IMR-90 (cell line): Measurements from ENCODE around the gene CADM2. TPM values are rescaled to one million over a fixed set of nuclear protein-coding genes. Genes with fewer than 3 reads are reported as not detected.

Experiments used
- ATAC-seq: fragments of 200-7000 bp; cut with Tn5 transposase; 2 replicates; pipeline ENCODE4 v1.9.1; 2020; ENCODE audit warnings: low read depth, mild to moderate bottlenecking, moderate library complexity
- BruUV-seq: library from RNA; stranded (reverse); fragments of 400-500 nt; replicated peaks from 2 replicates; lab custom pipeline; 2021; lab: Mats Ljungman, UMichigan
- CTCF ChIA-PET: fragments of 300-600 bp; formaldehyde crosslinking; extraction: SDS; loops from one replicate; lab custom pipeline; 2021; ENCODE audit warnings: antibody characterized with exemption; lab: Yijun Ruan, JAX
- POLR2A ChIA-PET: fragments of 300-600 bp; sonication (Branson Sonifier 250); formaldehyde crosslinking; loops from one replicate; lab custom pipeline; 2022; ENCODE audit warnings: antibody characterized with exemption; ENCODE audit not compliant: unreplicated experiment; lab: Charles Lee
- DNase-seq: peaks from one replicate; pipeline ENCODE4 v3.0.0; 2013
- H2AFZ ChIP-seq: replicated peaks from 2 replicates; pipeline ENCODE3; 2013; ENCODE audit warnings: low read length, mild to moderate bottlenecking; ENCODE audit not compliant: poor library complexity
- H2AK5ac ChIP-seq: 2 replicates; pipeline ENCODE4 v1.6.1; 2013; ENCODE audit warnings: low read depth, low read length, inconsistent platforms
- H2AK9ac ChIP-seq: replicated peaks from 2 replicates; pipeline ENCODE3; 2013; ENCODE audit warnings: mild to moderate bottlenecking, low read depth, low read length, moderate library complexity; ENCODE audit not compliant: poor library complexity
- H2BK120ac ChIP-seq: 2 replicates; pipeline ENCODE4 v1.6.1; 2013; ENCODE audit warnings: low read depth, low read length, inconsistent platforms
- H2BK15ac ChIP-seq: 3 replicates; pipeline ENCODE4 v1.6.1; 2013; ENCODE audit warnings: low read depth, low read length, inconsistent platforms
- H2BK20ac ChIP-seq: 2 replicates; pipeline ENCODE4 v1.6.1; 2013; ENCODE audit warnings: low read depth, mild to moderate bottlenecking, inconsistent platforms, low read length, moderate library complexity
- H2BK5ac ChIP-seq: 2 replicates; pipeline ENCODE4 v1.6.1; 2013; ENCODE audit warnings: mild to moderate bottlenecking, low read depth, low read length, inconsistent platforms; ENCODE audit not compliant: poor library complexity, severe bottlenecking
- H3K14ac ChIP-seq: replicated peaks from 2 replicates; pipeline ENCODE4 v1.6.1; 2013; ENCODE audit warnings: low read depth, low read length, inconsistent platforms
- H3K18ac ChIP-seq: 2 replicates; pipeline ENCODE4 v1.6.1; 2013; ENCODE audit warnings: low read depth, low read length, control low read depth
- H3K23ac ChIP-seq: 2 replicates; pipeline ENCODE4 v1.6.1; 2013; ENCODE audit warnings: low read depth, low read length, inconsistent platforms
- H3K27ac ChIP-seq: 2 replicates; pipeline ENCODE4 v1.5.1; 2013; ENCODE audit warnings: mild to moderate bottlenecking, control low read depth, low read length; ENCODE audit not compliant: insufficient read depth
- H3K27me3 ChIP-seq: 2 replicates; pipeline ENCODE4 v1.6.1; 2013; ENCODE audit warnings: low read length; ENCODE audit not compliant: control insufficient read depth, insufficient read depth
- H3K36me3 ChIP-seq: 2 replicates; pipeline ENCODE4 v1.6.1; 2013; ENCODE audit warnings: low read length, mixed read lengths; ENCODE audit not compliant: control insufficient read depth, insufficient read depth
- H3K4ac ChIP-seq: 2 replicates; pipeline ENCODE4 v1.6.1; 2013; ENCODE audit warnings: low read depth, low read length, inconsistent platforms
- H3K4me1 ChIP-seq: 2 replicates; pipeline ENCODE4 v1.6.1; 2013; ENCODE audit warnings: low read length, mixed read lengths; ENCODE audit not compliant: control insufficient read depth, insufficient read depth
- H3K4me2 ChIP-seq: 2 replicates; pipeline ENCODE4 v1.6.1; 2013; ENCODE audit warnings: low read depth, mild to moderate bottlenecking, control low read depth, low read length, moderate library complexity
- H3K4me3 ChIP-seq: 2 replicates; pipeline ENCODE4 v1.5.1; 2013; ENCODE audit warnings: low read depth, mild to moderate bottlenecking, control low read depth, low read length, moderate library complexity; ENCODE audit not compliant: insufficient read depth
- H3K56ac ChIP-seq: 2 replicates; pipeline ENCODE4 v1.6.1; 2013; ENCODE audit warnings: low read length, inconsistent platforms; ENCODE audit not compliant: insufficient read depth; ENCODE audit errors: extremely low read depth
- H3K79me1 ChIP-seq, 2 experiments: 2 replicates each; pipeline ENCODE4 v1.6.1; 2013; ENCODE audit warnings: low read length in 2 of 2, inconsistent platforms in 1 of 2, low read depth in 1 of 2
- H3K9ac ChIP-seq: 2 replicates; pipeline ENCODE4 v1.6.1; 2013; ENCODE audit warnings: low read depth, low read length, control low read depth
- H3K9me1 ChIP-seq: 2 replicates; pipeline ENCODE4 v1.6.1; 2013; ENCODE audit warnings: low read length, inconsistent platforms; ENCODE audit not compliant: insufficient read depth
- H3K9me3 ChIP-seq: 2 replicates; pipeline ENCODE4 v1.6.1; 2013; ENCODE audit warnings: low read length; ENCODE audit not compliant: control insufficient read depth, insufficient read depth
- H4K20me1 ChIP-seq: 2 replicates; pipeline ENCODE4 v1.6.1; 2013; ENCODE audit warnings: low read length, inconsistent platforms; ENCODE audit not compliant: insufficient read depth
- H4K5ac ChIP-seq: 2 replicates; pipeline ENCODE4 v1.6.1; 2013; ENCODE audit warnings: mild to moderate bottlenecking, low read depth, low read length, control low read depth
- H4K8ac ChIP-seq, 2 experiments: 2 replicates each; pipeline ENCODE4 v1.6.1; 2013; ENCODE audit warnings: low read depth in 2 of 2, low read length in 2 of 2, control low read depth in 1 of 2, inconsistent platforms in 1 of 2
- H4K91ac ChIP-seq: 2 replicates; pipeline ENCODE4 v1.6.1; 2013; ENCODE audit warnings: low read depth, low read length, inconsistent platforms; ENCODE audit not compliant: insufficient read depth
- BHLHE40 ChIP-seq: fragments of 150-350 bp; IDR thresholded peaks from 2 replicates; pipeline ENCODE4 v1.6.1; 2016; ENCODE audit warnings: mild to moderate bottlenecking, low read depth, low read length
- CEBPB ChIP-seq: IDR thresholded peaks from 2 replicates; pipeline ENCODE4 v1.6.1; 2012; ENCODE audit warnings: low read depth, low read length, improper control_type of control experiment
- CHD1 ChIP-seq: IDR thresholded peaks from 2 replicates; pipeline ENCODE4 v1.6.1; 2012; ENCODE audit warnings: low read depth, low read length, improper control_type of control experiment
- FOS ChIP-seq: fragments of 150-350 bp; IDR thresholded peaks from 2 replicates; pipeline ENCODE4 v1.6.1; 2016; ENCODE audit warnings: low read depth, low read length
- MAFK ChIP-seq: IDR thresholded peaks from 2 replicates; pipeline ENCODE4 v1.6.1; 2012; ENCODE audit warnings: low read depth, low read length, improper control_type of control experiment
- MAZ ChIP-seq: IDR thresholded peaks from 2 replicates; pipeline ENCODE4 v1.6.1; 2012; ENCODE audit warnings: low read depth, mild to moderate bottlenecking, low read length, improper control_type of control experiment, moderate library complexity, borderline replicate concordance
- MXI1 ChIP-seq: IDR thresholded peaks from 2 replicates; pipeline ENCODE4 v1.6.1; 2012; ENCODE audit warnings: low read depth, mild to moderate bottlenecking, low read length, moderate library complexity, borderline replicate concordance
- NFE2L2 ChIP-seq: fragments of 150-350 bp; IDR thresholded peaks from 2 replicates; pipeline ENCODE4 v1.6.1; 2016; ENCODE audit warnings: low read depth, mild to moderate bottlenecking, low read length
- POLR2A ChIP-seq: IDR thresholded peaks from 2 replicates; pipeline ENCODE4 v1.6.1; 2012; ENCODE audit warnings: mild to moderate bottlenecking, low read depth, low read length
- RAD21 ChIP-seq: IDR thresholded peaks from 2 replicates; pipeline ENCODE4 v1.6.1; 2012; ENCODE audit warnings: low read length, improper control_type of control experiment
- RCOR1 ChIP-seq: IDR thresholded peaks from 2 replicates; pipeline ENCODE4 v1.6.1; 2012; ENCODE audit warnings: mild to moderate bottlenecking, low read length, improper control_type of control experiment; ENCODE audit not compliant: insufficient replicate concordance
- RFX5 ChIP-seq: IDR thresholded peaks from 2 replicates; pipeline ENCODE4 v1.8.0; 2012; ENCODE audit warnings: low read depth, mild to moderate bottlenecking, low read length, moderate library complexity
- SMC3 ChIP-seq: fragments of 150-350 bp; IDR thresholded peaks from 2 replicates; pipeline ENCODE4 v1.6.1; 2016; ENCODE audit warnings: low read depth, mild to moderate bottlenecking, antibody characterized with exemption, low read length, moderate library complexity
- WGBS, 2 experiments: methylation state at CpG; one replicate each; pipeline versions ENCODE4 v1.1.5 to v1.1.7; 2013; ENCODE audit warnings: missing lambda C conversion rate in 2 of 2; ENCODE audit not compliant: insufficient read length in 1 of 2; ENCODE audit errors: extremely low coverage in 2 of 2; 5-methylcytosine and 5-hydroxymethylcytosine counted together
- dilution Hi-C: fragments of 300-500 bp; cut with HindIII; formaldehyde crosslinking; loops from one replicate; pipeline ENCODE4 v1.14.3; 2018; ENCODE audit warnings: low sequenced_read_pairs; ENCODE audit not compliant: unreplicated experiment
- in situ Hi-C: fragments of 300-500 bp; cut with MboI; formaldehyde crosslinking; loops from 3 replicates; pipeline ENCODE4 v1.14.3; 2019; ENCODE audit warnings: low sequenced_read_pairs, inconsistent platforms, mixed read lengths
- intact Hi-C: fragments of 100-400 bp; cut with micrococcal nuclease; formaldehyde crosslinking; loops from 2 replicates; pipeline ENCODE4 v1.10.0; 2022
- polyA plus RNA-seq, 3 experiments: library from polyadenylated mRNA; depleted of rRNA; stranded (reverse); fragments of >200 nt; gene quantifications; 2 replicates each; pipeline ENCODE4 v1.2.3, GENCODE V29; 2012; ENCODE audit warnings: low replicate concordance in 1 of 3
- total RNA-seq: library from RNA; depleted of rRNA; stranded (reverse); fragments of >200 nt; gene quantifications from 2 replicates; pipeline ENCODE4 v1.2.3, GENCODE V29; 2012
- TF ChIP-seq, protein P1 (sequence below): conservative IDR thresholded peaks from 2 replicates; pipeline ENCODE4 v1.5.1; 2012; ENCODE audit warnings: mild to moderate bottlenecking, low read depth, low read length, improper control_type of control experiment
- TF ChIP-seq, protein P2 (sequence below): fragments of 150-350 bp; IDR thresholded peaks from 2 replicates; pipeline ENCODE4 v1.6.1; 2016; ENCODE audit warnings: low read depth, mild to moderate bottlenecking, low read length, moderate library complexity, borderline replicate concordance
- TF ChIP-seq, protein P3 (sequence below): fragments of 150-350 bp; IDR thresholded peaks from 2 replicates; pipeline ENCODE4 v1.6.1; 2017; ENCODE audit warnings: mild to moderate bottlenecking, antibody characterized with exemption, low read length, low read depth

CADM2 gene
- total and polyA plus RNA-seq, 2 of the 4 experiments (the other 2 are of a cell fraction): not detected

DNA sequence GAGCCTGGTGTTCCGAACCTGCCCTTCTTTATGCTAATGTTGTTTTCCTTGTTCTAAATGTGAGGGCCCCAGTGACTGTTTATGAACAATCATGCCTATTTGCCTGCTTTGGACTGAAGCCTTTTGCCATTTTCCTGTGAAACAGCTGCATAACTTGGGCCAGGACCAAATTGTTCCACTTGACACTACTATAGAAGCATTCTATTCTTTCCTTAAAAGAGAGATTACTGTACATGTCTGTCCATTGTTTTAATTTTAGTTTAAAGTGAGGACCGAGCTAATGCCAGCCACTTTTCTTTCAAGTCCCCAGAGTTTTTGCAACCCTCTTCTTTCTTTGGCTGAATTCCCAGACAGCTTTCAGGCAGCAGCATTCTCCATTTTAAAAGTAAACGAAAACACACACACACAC lies 980.3 kb downstream of the CADM2 start:
- Histone ChIP-seq H2AFZ (no peak overlapping the region), H2BK120ac (no peak overlapping the region), H4K91ac (no peak overlapping the region), H3K23ac (no peak overlapping the region), H3K4me2 (no peak overlapping the region), H3K18ac (no peak overlapping the region), H3K79me1 (no peaks in the 10 kb centered on the region), H2BK5ac (no peak overlapping the region), H3K9ac (no peak overlapping the region), H3K9me1 (no peaks in the 10 kb centered on the region), H3K27ac (no peak overlapping the region), H3K9me3 (no peaks in the 10 kb centered on the region), H3K4ac (no peak overlapping the region), H4K5ac (no peak overlapping the region), H3K4me3 (no peak overlapping the region), H2AK9ac (no peak overlapping the region), H3K14ac (no peak overlapping the region), H4K8ac (no peak overlapping the region), H2AK5ac (no peak overlapping the region), H3K56ac (no peak overlapping the region), H3K4me1 (no peaks in the 10 kb centered on the region), H2BK20ac (no peak overlapping the region), H4K20me1 (no peaks in the 10 kb centered on the region), H2BK15ac (no peak overlapping the region), H3K27me3 (no peaks in the 10 kb centered on the region), H3K36me3 (no peaks in the 10 kb centered on the region)
- dilution Hi-C loops (no loop called here), in situ Hi-C loops (no loop called here), intact Hi-C loops (no loop called here)
- ATAC-seq (no peak), DNase-seq (no peak)
- ChIA-PET POLR2A (no interaction called here), CTCF (no interaction called here)
- WGBS, 2 experiments: no CpG with 5 or more reads among the region's 3 CpGs
- BruUV-seq: no TSS peak
- TF ChIP-seq, protein P1, sequence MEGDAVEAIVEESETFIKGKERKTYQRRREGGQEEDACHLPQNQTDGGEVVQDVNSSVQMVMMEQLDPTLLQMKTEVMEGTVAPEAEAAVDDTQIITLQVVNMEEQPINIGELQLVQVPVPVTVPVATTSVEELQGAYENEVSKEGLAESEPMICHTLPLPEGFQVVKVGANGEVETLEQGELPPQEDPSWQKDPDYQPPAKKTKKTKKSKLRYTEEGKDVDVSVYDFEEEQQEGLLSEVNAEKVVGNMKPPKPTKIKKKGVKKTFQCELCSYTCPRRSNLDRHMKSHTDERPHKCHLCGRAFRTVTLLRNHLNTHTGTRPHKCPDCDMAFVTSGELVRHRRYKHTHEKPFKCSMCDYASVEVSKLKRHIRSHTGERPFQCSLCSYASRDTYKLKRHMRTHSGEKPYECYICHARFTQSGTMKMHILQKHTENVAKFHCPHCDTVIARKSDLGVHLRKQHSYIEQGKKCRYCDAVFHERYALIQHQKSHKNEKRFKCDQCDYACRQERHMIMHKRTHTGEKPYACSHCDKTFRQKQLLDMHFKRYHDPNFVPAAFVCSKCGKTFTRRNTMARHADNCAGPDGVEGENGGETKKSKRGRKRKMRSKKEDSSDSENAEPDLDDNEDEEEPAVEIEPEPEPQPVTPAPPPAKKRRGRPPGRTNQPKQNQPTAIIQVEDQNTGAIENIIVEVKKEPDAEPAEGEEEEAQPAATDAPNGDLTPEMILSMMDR: no peak
- TF ChIP-seq, protein P2, sequence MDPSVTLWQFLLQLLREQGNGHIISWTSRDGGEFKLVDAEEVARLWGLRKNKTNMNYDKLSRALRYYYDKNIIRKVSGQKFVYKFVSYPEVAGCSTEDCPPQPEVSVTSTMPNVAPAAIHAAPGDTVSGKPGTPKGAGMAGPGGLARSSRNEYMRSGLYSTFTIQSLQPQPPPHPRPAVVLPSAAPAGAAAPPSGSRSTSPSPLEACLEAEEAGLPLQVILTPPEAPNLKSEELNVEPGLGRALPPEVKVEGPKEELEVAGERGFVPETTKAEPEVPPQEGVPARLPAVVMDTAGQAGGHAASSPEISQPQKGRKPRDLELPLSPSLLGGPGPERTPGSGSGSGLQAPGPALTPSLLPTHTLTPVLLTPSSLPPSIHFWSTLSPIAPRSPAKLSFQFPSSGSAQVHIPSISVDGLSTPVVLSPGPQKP: no peak
- TF ChIP-seq NFE2L2 (no peak), RFX5 (no peak), MAZ (no peak), MAFK (no peak), POLR2A (no peak), CHD1 (no peak), CEBPB (no peak), FOS (no peak), RAD21 (no peak), SMC3 (no peak), BHLHE40 (no peak), RCOR1 (no peak), MXI1 (no peak)
- TF ChIP-seq, protein P3, sequence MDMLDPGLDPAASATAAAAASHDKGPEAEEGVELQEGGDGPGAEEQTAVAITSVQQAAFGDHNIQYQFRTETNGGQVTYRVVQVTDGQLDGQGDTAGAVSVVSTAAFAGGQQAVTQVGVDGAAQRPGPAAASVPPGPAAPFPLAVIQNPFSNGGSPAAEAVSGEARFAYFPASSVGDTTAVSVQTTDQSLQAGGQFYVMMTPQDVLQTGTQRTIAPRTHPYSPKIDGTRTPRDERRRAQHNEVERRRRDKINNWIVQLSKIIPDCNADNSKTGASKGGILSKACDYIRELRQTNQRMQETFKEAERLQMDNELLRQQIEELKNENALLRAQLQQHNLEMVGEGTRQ: no peak
